Peyer's patch (tissue), 4 donors: ENCODE data around the gene CDK5RAP3.

Experiments
- POLR2A ChIP-seq, 2 donors: fragments of 450-650 bp; IDR thresholded peaks; one replicate each; pipeline ENCODE4 v1.5.1; 2017; ENCODE audit warnings: antibody characterized with exemption in 2 of 2, mild to moderate bottlenecking in 2 of 2, moderate library complexity in 2 of 2
- TF ChIP-seq, protein P1 (sequence below), 6 experiments: fragments of 450-650 bp in 4 of 6; fragments of 200-600 bp in 2 of 6; sonication (generic) in 1 of 6; IDR thresholded peaks; one replicate each; pipeline ENCODE4 v1.5.1; 2017 to 2019; ENCODE audit warnings: antibody characterized with exemption in 6 of 6, mild to moderate bottlenecking in 3 of 6, moderate library complexity in 1 of 6

DNA sequence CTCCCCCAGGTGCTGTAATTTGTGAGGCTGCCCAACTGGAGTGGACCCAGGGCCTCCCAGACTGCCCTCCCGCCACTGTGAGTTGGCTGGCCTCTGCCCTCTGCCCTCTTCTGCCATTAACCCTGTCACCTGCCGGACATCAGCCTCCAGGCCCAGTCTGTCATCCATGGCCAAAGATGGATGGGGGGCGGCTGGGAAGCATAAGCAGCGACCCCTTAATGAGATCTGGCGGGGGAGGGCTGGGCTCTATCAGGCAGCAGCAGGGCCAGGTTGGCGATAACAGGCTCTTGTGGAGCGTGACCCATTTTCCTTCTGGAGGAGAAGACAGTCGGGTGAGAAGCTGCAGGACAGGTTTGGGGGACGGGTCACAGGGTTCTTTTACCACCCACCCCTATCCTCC, 25.3 kb downstream of the CDK5RAP3 start:
- TF ChIP-seq, protein P1, sequence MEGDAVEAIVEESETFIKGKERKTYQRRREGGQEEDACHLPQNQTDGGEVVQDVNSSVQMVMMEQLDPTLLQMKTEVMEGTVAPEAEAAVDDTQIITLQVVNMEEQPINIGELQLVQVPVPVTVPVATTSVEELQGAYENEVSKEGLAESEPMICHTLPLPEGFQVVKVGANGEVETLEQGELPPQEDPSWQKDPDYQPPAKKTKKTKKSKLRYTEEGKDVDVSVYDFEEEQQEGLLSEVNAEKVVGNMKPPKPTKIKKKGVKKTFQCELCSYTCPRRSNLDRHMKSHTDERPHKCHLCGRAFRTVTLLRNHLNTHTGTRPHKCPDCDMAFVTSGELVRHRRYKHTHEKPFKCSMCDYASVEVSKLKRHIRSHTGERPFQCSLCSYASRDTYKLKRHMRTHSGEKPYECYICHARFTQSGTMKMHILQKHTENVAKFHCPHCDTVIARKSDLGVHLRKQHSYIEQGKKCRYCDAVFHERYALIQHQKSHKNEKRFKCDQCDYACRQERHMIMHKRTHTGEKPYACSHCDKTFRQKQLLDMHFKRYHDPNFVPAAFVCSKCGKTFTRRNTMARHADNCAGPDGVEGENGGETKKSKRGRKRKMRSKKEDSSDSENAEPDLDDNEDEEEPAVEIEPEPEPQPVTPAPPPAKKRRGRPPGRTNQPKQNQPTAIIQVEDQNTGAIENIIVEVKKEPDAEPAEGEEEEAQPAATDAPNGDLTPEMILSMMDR (IDR thresholded peaks at IDR 0.05), result no peak
- no peak for TF ChIP-seq POLR2A (IDR thresholded peaks at IDR 0.05)
